Adrenal gland (tissue), 12 donors: Measurements from ENCODE around the gene ATXN10. TPM values are rescaled to one million over a fixed set of nuclear protein-coding genes. Genes with fewer than 3 reads are reported as not detected.

ENCODE experiments used
- DNase-seq, 7 donors: peaks; one replicate each; pipeline ENCODE4 v3.0.0-alpha.2; 2019 to 2020
- H3K27ac ChIP-seq, 5 donors: fragments of 200-600 bp; sonication (generic) in 4 of 5; 1 replicate in 3 of 5; 2 replicates in 2 of 5; pipeline versions ENCODE4 v1.5.1 to v1.8.0; 2016 to 2020; ENCODE audit warnings: mild to moderate bottlenecking in 1 of 5
- H3K27me3 ChIP-seq: fragments of 200-600 bp; 2 replicates; pipeline ENCODE4 v1.8.0; 2021
- H3K36me3 ChIP-seq, 2 donors: fragments of 200-600 bp; replicated peaks in 1 of 2; 1 replicate in 1 of 2; 2 replicates in 1 of 2; pipeline versions ENCODE4 v1.5.1 to v1.8.0; 2018 to 2022
- H3K4me1 ChIP-seq, 2 donors: fragments of 200-600 bp; replicated peaks in 1 of 2; 1 replicate in 1 of 2; 2 replicates in 1 of 2; pipeline versions ENCODE4 v1.5.1 to v1.8.0; 2018 to 2021
- H3K4me3 ChIP-seq, 4 donors: fragments of 200-600 bp; sonication (generic) in 3 of 4; one replicate each; pipeline ENCODE4 v1.5.1; 2016 to 2018
- H3K9me3 ChIP-seq, 3 donors: fragments of 200-600 bp; sonication (generic) in 1 of 3; replicated peaks in 1 of 3; 1 replicate in 2 of 3; 2 replicates in 1 of 3; pipeline versions ENCODE4 v1.5.1 to v1.8.0; 2016 to 2021
- CTCF ChIP-seq, 6 experiments: fragments of 450-650 bp in 4 of 6; fragments of 200-600 bp in 2 of 6; sonication (generic) in 1 of 6; IDR thresholded peaks; 1 replicate in 5 of 6; 2 replicates in 1 of 6; pipeline versions ENCODE4 v1.5.1 to v1.8.0; 2016 to 2021; ENCODE audit warnings: antibody characterized with exemption in 6 of 6, mild to moderate bottlenecking in 2 of 6, moderate library complexity in 1 of 6
- POLR2A ChIP-seq, 2 donors: fragments of 450-650 bp; IDR thresholded peaks; one replicate each; pipeline ENCODE4 v1.6.1; 2017; ENCODE audit warnings: antibody characterized with exemption in 2 of 2, mild to moderate bottlenecking in 2 of 2, moderate library complexity in 1 of 2
- WGBS, 4 donors: extraction: QIAGEN DNeasy Blood & Tissue Kit in 2 of 4; methylation state at CpG; one replicate each; pipeline versions ENCODE4 v1.1.5 to v1.1.7; 2013 to 2017; 5-methylcytosine and 5-hydroxymethylcytosine counted together
- intact Hi-C, 2 donors: fragments of 100-400 bp; cut with DNase I; formaldehyde crosslinking; loops; one replicate each; pipeline versions ENCODE4 v1.14.1 to v1.15.0; 2022 to 2023
- microRNA-seq, 3 donors: library from miRNA; unstranded; fragments of <30 nt; microRNA quantifications; one replicate each; pipeline ENCODE4, GENCODE V29; 2017 to 2020
- polyA plus RNA-seq, 3 donors: library from polyadenylated mRNA; stranded (reverse); fragments of 200-250 nt in 2 of 3; fragments of 350-450 nt in 1 of 3; fragmentation: Illumina TruSeq in 1 of 3; extraction: RNeasy Lipid Tissue Mini Kit (QIAGEN cat#74804) in 1 of 3; gene quantifications; one replicate each; pipeline ENCODE4 v1.2.3, GENCODE V29; 2013 to 2014
- small RNA-seq, 2 donors: library from RNA; depleted of rRNA; stranded (forward); fragments of <200 nt; gene quantifications; one replicate each; pipeline ENCODE3, GENCODE V24; 2016
- total RNA-seq, 9 donors: library from RNA; depleted of rRNA in 4 of 9; stranded (reverse); fragments of >200 nt in 4 of 9; fragments of 120-200 nt in 1 of 9; fragmentation: NEBNext Ultra II Directional in 1 of 9; extraction: Animal tissue kit (Norgen Biotek cat#: 25700) in 1 of 9; gene quantifications; one replicate each; pipeline versions ENCODE4 v1.1.0 to v1.2.4, GENCODE V29; 2013 to 2023
- donor health status: healthy with polysubstance abuse.
- donor health status: Bipolar disorder and iron deficiency.
- donor health status: DM: yes; HTN: yes; CAD: no.
- donor health status: DM: no; HTN: no; CAD: no.
- donor health status: DM: no; HTN: no; CAD: no.
- donor health status: DM: yes; HTN: yes; CAD: no.

Gene ATXN10
- total and polyA plus RNA-seq, 12 donors, result 21.2 to 306 (median 165) TPM

- no peak for DNase-seq
- no peak overlapping the region for H3K4me3 ChIP-seq
- intact Hi-C loops, result no loop called here
Observed at GRCh38 chr22:45891996-45892621, 220.5 kb downstream of the ATXN10 start.

GRCh38 chr22:45892681-45893461, 221.2 kb downstream of the ATXN10 start:
- no peaks in the 10 kb centered on the region for H3K4me1 ChIP-seq
- H3K36me3 ChIP-seq, result no peaks in the 10 kb centered on the region
- peaks cover 31% of the 10 kb centered on the region for H3K27me3 ChIP-seq

More at GRCh38 chr22:45891996-45892621, 220.5 kb downstream of the ATXN10 start:
- WGBS, 4 donors, result 58 to 73% (median 66%) methylated on average over 10 to 22 of the region's 22 CpGs
- TF ChIP-seq POLR2A (IDR thresholded peaks at IDR 0.05), result no peak
- no peak for TF ChIP-seq CTCF (IDR thresholded peaks at IDR 0.05)
- Histone ChIP-seq H3K27ac (no peak overlapping the region), H3K27me3 (peaks cover 31% of the 10 kb centered on the region), H3K9me3 (no peaks in the 10 kb centered on the region), H3K36me3 (no peaks in the 10 kb centered on the region), H3K4me1 (no peaks in the 10 kb centered on the region)

GRCh38 chr22:45893516-45893915, 221.9 kb downstream of the ATXN10 start:
- H3K4me1 ChIP-seq, result no peaks in the 10 kb centered on the region
- H3K27me3 ChIP-seq, result peaks cover 32% of the 10 kb centered on the region
- no peaks in the 10 kb centered on the region for H3K36me3 ChIP-seq
- H3K4me3 ChIP-seq, result no peak overlapping the region
- 62 to 74% (median 74%) methylated on average over 8 to 9 of the region's 9 CpGs for WGBS, 4 donors
- DNase-seq, result no peak
- intact Hi-C loops, result no loop called here
- TF ChIP-seq POLR2A (IDR thresholded peaks at IDR 0.05) (no peak), CTCF (IDR thresholded peaks at IDR 0.05) (no peak)
- no peak overlapping the region for H3K27ac ChIP-seq
- H3K9me3 ChIP-seq, result no peaks in the 10 kb centered on the region

More at GRCh38 chr22:45892681-45893461, 221.2 kb downstream of the ATXN10 start:
- TF ChIP-seq POLR2A (IDR thresholded peaks at IDR 0.05) (no peak), CTCF (IDR thresholded peaks at IDR 0.05) (no peak)
- intact Hi-C loops, result no loop called here
- no peaks in the 10 kb centered on the region for H3K9me3 ChIP-seq
- no peak overlapping the region for H3K4me3 ChIP-seq
- WGBS, 4 donors, result 78 to 95% (median 87%) methylated on average over 6 to 16 of the region's 16 CpGs
- no peak overlapping the region for H3K27ac ChIP-seq
- DNase-seq, result no peak

Small RNA genes within 50 kb of the gene (microRNA-seq; reads per million reads assigned to microRNA genes)
- 0 to 0.57 (median 0.45) reads per million in 3 donors for gene MIR4762

Small RNA genes within 50 kb of the gene (small RNA-seq; reads per million reads assigned to genes)
- gene MIR4762 (0 to 0.08 reads per million in 2 donors), gene RNU6-1161P (0 reads per million in 2 donors)

Other genes starting within 250 kb of the ATXN10 start
- 100 to 1,000 TPM in 8 of 9 donors, 10 to 100 TPM in 1; 13.0 to 387 (median 229) TPM for gene FBLN1, start 169.0 kb upstream of the ATXN10 start, total RNA-seq
- gene FBLN1, start 169.0 kb upstream of the ATXN10 start, polyA plus RNA-seq, result 100 to 1,000 TPM in 1 of 3 donors, 10 to 100 TPM in 2; 42.1 to 139 (median 83.6) TPM